ENCODE measurements around the gene AIF1L. TPM values are rescaled to one million over a fixed set of nuclear protein-coding genes. Genes with fewer than 3 reads are reported as not detected.

AIF1L gene
- total RNA-seq (14.2 and 14.3 TPM in 2 replicates), polyA plus RNA-seq (18.8 and 25.9 TPM in 2 replicates)

- TF ChIP-seq CTCF (IDR thresholded peaks at IDR 0.05; ENCODE audit: low read depth, low read length): no peak
- DNase-seq (ENCODE audit: low read depth in 1 of 2, low spot score in 1 of 2): peak; percentile 19 to 78
- Histone ChIP-seq H3K4me3 (peak within 1 kb of the TSS; percentile 57), H3K9me3 (ENCODE audit: low read depth) (no peaks in the 10 kb centered on the region), H3K27me3 (no peaks in the 10 kb centered on the region), H3K4me1 (ENCODE audit: low read depth) (peaks cover 3% of the 10 kb centered on the region), H3K27ac (peak within 1 kb of the TSS; percentile 11), H3K36me3 (no peaks in the 10 kb centered on the region)
Observed at GRCh38 chr9:131096269-131097125, at the start of gene AIF1L. TSS of gene AIF1L (plus strand) at chr9:131096531. CDS start at chr9:131096630, 99 bp downstream.

GRCh38 chr9:131046581-131047202, 49.6 kb upstream of the AIF1L start:
- DNase-seq (ENCODE audit: low read depth in 1 of 2, low spot score in 1 of 2): peak; percentile 73 to 86
- no peaks in the 10 kb centered on the region for H3K36me3 ChIP-seq
- no peak overlapping the region for H3K27ac ChIP-seq
- H3K4me3 ChIP-seq: no peak overlapping the region
- H3K27me3 ChIP-seq: no peaks in the 10 kb centered on the region
- no peaks in the 10 kb centered on the region for H3K4me1 ChIP-seq (ENCODE audit: low read depth)
- no peaks in the 10 kb centered on the region for H3K9me3 ChIP-seq (ENCODE audit: low read depth)
- TF ChIP-seq CTCF (IDR thresholded peaks at IDR 0.05; ENCODE audit: low read depth, low read length): peak; percentile 94

GRCh38 chr9:131048332-131048731, 48.0 kb upstream of the AIF1L start:
- Histone ChIP-seq H3K4me3 (no peak overlapping the region), H3K27me3 (no peaks in the 10 kb centered on the region), H3K4me1 (ENCODE audit: low read depth) (no peaks in the 10 kb centered on the region), H3K36me3 (no peaks in the 10 kb centered on the region), H3K27ac (no peak overlapping the region), H3K9me3 (ENCODE audit: low read depth) (no peaks in the 10 kb centered on the region)
- TF ChIP-seq CTCF (IDR thresholded peaks at IDR 0.05; ENCODE audit: low read depth, low read length): no peak
- no peak for DNase-seq (ENCODE audit: low read depth in 1 of 2, low spot score in 1 of 2)

- no peak for DNase-seq (ENCODE audit: low read depth in 1 of 2, low spot score in 1 of 2)
- TF ChIP-seq CTCF (IDR thresholded peaks at IDR 0.05; ENCODE audit: low read depth, low read length): no peak
- H3K4me1 ChIP-seq (ENCODE audit: low read depth): no peaks in the 10 kb centered on the region
- no peaks in the 10 kb centered on the region for H3K27me3 ChIP-seq
- H3K36me3 ChIP-seq: no peaks in the 10 kb centered on the region
- H3K4me3 ChIP-seq: no peak overlapping the region
- H3K27ac ChIP-seq: no peak overlapping the region
- H3K9me3 ChIP-seq (ENCODE audit: low read depth): no peaks in the 10 kb centered on the region
Observed at GRCh38 chr9:131048820-131049219, 47.5 kb upstream of the AIF1L start.

- Histone ChIP-seq H3K9me3 (ENCODE audit: low read depth) (no peaks in the 10 kb centered on the region), H3K4me1 (ENCODE audit: low read depth) (no peaks in the 10 kb centered on the region), H3K27me3 (no peaks in the 10 kb centered on the region), H3K27ac (no peak overlapping the region), H3K4me3 (no peak overlapping the region), H3K36me3 (no peaks in the 10 kb centered on the region)
- DNase-seq (ENCODE audit: low read depth in 1 of 2, low spot score in 1 of 2): no peak
- no peak for TF ChIP-seq CTCF (IDR thresholded peaks at IDR 0.05; ENCODE audit: low read depth, low read length)
Observed at GRCh38 chr9:131049829-131050715, 46.3 kb upstream of the AIF1L start.
